Measurements from ENCODE around the gene ESR1.

ESR1 gene

DNA sequence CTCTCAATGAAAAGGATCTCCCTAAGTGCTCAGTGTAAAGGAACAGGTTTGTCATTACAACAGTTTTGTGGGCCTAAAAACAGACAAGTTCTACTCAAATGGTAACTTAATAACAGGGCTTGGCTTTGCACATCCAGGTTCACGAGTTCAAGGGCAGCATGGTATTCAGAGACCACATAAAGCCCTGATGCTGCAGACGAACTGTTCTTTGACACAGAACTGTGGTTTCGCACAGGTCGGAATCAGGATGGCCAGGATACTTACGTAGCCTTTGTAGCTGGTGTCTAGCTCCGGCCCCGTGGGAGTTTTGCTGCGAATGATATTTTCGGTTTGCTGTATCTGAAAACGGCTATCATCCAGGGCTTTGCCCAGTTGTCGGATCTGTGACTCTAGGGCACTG is 335.9 kb downstream of the ESR1 start:
- Histone ChIP-seq H3K36me3 (peaks cover 98% of the 10 kb centered on the region), H3K27me3 (no peaks in the 10 kb centered on the region), H3K9me3 (no peaks in the 10 kb centered on the region), H3K4me1 (ENCODE audit: control insufficient read depth in 1 of 2, insufficient read depth in 1 of 2, low read depth in 1 of 2, low read length in 1 of 2) (no peaks in the 10 kb centered on the region), H3K27ac (no peak overlapping the region), H3K4me3 (ENCODE audit: low read depth in 1 of 2, low read length in 1 of 2) (no peak overlapping the region)
- TF ChIP-seq, protein P1, sequence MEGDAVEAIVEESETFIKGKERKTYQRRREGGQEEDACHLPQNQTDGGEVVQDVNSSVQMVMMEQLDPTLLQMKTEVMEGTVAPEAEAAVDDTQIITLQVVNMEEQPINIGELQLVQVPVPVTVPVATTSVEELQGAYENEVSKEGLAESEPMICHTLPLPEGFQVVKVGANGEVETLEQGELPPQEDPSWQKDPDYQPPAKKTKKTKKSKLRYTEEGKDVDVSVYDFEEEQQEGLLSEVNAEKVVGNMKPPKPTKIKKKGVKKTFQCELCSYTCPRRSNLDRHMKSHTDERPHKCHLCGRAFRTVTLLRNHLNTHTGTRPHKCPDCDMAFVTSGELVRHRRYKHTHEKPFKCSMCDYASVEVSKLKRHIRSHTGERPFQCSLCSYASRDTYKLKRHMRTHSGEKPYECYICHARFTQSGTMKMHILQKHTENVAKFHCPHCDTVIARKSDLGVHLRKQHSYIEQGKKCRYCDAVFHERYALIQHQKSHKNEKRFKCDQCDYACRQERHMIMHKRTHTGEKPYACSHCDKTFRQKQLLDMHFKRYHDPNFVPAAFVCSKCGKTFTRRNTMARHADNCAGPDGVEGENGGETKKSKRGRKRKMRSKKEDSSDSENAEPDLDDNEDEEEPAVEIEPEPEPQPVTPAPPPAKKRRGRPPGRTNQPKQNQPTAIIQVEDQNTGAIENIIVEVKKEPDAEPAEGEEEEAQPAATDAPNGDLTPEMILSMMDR (IDR thresholded peaks at IDR 0.05): no peak

DNA sequence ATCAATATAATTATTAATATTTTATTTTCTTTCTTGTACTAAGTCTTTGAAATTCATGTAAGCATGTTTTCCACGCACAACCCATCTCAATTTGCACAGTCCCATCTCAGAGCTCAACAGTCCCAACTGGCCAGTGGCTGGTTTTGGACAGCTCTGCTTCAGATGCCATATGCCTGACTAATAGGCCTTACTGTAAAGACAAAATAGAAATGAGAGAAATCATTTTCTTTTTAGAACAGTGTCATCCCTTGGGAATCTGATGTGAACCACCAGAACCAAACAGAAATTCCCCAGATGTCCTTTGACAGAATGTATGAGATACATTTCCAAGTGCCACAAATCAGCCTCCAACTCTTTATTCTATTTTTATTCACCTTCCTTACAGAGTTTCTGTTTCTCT is 338.9 kb downstream of the ESR1 start:
- peaks cover 100% of the 10 kb centered on the region for H3K36me3 ChIP-seq
- H3K4me1 ChIP-seq (ENCODE audit: control insufficient read depth in 1 of 2, insufficient read depth in 1 of 2, low read depth in 1 of 2, low read length in 1 of 2): no peaks in the 10 kb centered on the region
- no peaks in the 10 kb centered on the region for H3K27me3 ChIP-seq
- H3K4me3 ChIP-seq (ENCODE audit: low read depth in 1 of 2, low read length in 1 of 2): no peak overlapping the region
- TF ChIP-seq, protein P1 (IDR thresholded peaks at IDR 0.05): no peak
- no peak overlapping the region for H3K27ac ChIP-seq
- no peaks in the 10 kb centered on the region for H3K9me3 ChIP-seq

DNA sequence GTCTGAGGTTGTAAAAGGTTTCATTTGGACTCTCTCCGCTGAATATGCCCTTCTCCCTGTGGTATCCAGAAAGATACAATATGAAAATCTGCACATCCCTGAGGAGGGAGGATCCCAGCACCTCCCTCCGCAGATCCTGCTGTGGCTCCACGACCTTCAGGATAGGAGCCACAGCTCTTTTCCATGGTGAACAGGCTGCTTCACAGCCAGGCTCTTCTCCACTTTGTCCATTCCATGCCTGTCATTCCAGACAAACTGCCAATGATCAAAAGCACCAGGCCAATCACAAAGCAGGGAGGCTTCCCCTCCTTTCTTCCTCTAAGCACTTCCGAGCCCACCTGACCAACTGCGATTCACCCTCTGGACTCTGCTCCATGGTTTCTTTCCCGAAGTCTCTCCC is 339.8 kb downstream of the ESR1 start:
- no peak overlapping the region for H3K27ac ChIP-seq
- H3K36me3 ChIP-seq: peaks cover 100% of the 10 kb centered on the region
- no peaks in the 10 kb centered on the region for H3K27me3 ChIP-seq
- TF ChIP-seq, protein P1 (IDR thresholded peaks at IDR 0.05): no peak
- H3K4me1 ChIP-seq (ENCODE audit: control insufficient read depth in 1 of 2, insufficient read depth in 1 of 2, low read depth in 1 of 2, low read length in 1 of 2): peaks cover 0 to 5% of the 10 kb centered on the region in 2 experiments
- H3K4me3 ChIP-seq (ENCODE audit: low read depth in 1 of 2, low read length in 1 of 2): no peak overlapping the region
- H3K9me3 ChIP-seq: no peaks in the 10 kb centered on the region

DNA sequence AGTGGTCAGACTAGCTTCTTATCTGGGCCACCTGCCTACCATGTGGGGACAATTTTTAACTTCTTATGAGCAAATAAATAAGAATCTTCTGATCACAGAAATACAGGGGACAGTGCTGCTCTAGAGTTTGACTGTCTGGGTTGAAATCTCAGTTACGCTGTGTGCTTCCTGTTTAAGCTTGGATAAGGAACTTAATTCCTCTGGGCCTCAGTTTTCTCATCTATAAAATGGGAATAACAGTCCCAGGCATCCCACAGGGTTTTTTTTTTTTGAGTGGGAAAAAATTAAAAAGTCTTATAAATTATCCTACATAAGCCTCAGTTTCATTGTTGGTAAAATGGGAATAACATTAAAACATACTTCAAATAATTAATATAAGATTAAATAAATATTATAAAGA is 340.9 kb downstream of the ESR1 start:
- H3K27ac ChIP-seq: no peak overlapping the region
- no peaks in the 10 kb centered on the region for H3K27me3 ChIP-seq
- no peaks in the 10 kb centered on the region for H3K9me3 ChIP-seq
- TF ChIP-seq, protein P1 (IDR thresholded peaks at IDR 0.05): no peak
- no peak overlapping the region for H3K4me3 ChIP-seq (ENCODE audit: low read depth in 1 of 2, low read length in 1 of 2)
- peaks cover 97% of the 10 kb centered on the region for H3K36me3 ChIP-seq
- peaks cover 0 to 5% of the 10 kb centered on the region in 2 experiments for H3K4me1 ChIP-seq (ENCODE audit: control insufficient read depth in 1 of 2, insufficient read depth in 1 of 2, low read depth in 1 of 2, low read length in 1 of 2)

DNA sequence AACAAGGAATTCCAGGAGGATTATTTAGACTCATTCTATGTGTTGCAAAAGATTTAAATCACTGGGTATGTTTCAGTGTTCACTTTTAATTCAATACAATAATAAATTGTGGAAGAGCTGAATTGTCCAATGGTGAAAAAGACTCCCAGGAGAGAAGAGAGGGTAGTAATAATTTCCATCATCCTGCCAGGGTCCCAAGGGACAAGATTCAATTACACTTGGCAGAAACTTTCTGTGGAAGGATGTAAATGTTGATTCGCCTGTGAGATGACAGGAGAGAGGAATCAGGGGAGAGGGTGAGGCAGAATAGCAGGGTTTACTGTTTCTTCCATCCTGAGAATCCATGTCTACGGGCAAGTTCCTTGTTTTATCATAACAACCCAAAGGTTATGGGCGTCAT is 342.7 kb downstream of the ESR1 start:
- peaks cover 97% of the 10 kb centered on the region for H3K36me3 ChIP-seq
- no peaks in the 10 kb centered on the region for H3K27me3 ChIP-seq
- no peak overlapping the region for H3K4me3 ChIP-seq (ENCODE audit: low read depth in 1 of 2, low read length in 1 of 2)
- H3K9me3 ChIP-seq: no peaks in the 10 kb centered on the region
- peaks cover 0 to 5% of the 10 kb centered on the region in 2 experiments for H3K4me1 ChIP-seq (ENCODE audit: control insufficient read depth in 1 of 2, insufficient read depth in 1 of 2, low read depth in 1 of 2, low read length in 1 of 2)
- H3K27ac ChIP-seq: no peak overlapping the region
- TF ChIP-seq, protein P1 (IDR thresholded peaks at IDR 0.05): no peak

DNA sequence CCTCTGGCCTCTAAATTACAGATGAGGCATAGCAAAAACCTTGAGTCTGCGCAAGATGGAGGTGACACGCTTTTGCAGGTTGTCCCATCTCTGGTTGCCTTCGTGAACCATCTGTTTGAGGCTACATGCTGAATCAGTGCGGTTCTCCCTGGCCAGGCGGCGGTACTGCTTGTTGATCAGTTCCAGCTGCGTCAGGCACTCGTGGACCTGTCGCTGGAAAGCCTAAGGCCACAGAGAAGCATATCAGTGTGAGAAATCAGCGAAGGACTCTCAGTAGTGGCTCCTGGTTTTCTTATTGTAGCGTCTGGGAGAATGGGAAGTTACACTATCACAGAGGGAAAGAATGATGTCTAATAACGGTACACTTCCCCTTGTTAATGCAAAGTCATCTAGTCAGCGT is 344.4 kb downstream of the ESR1 start:
- H3K27ac ChIP-seq: peak overlapping the region; percentile 59
- no peak overlapping the region for H3K4me3 ChIP-seq (ENCODE audit: low read depth in 1 of 2, low read length in 1 of 2)
- H3K36me3 ChIP-seq: peaks cover 96% of the 10 kb centered on the region
- H3K9me3 ChIP-seq: no peaks in the 10 kb centered on the region
- H3K4me1 ChIP-seq (ENCODE audit: control insufficient read depth in 1 of 2, insufficient read depth in 1 of 2, low read depth in 1 of 2, low read length in 1 of 2): peaks cover 0 to 5% of the 10 kb centered on the region in 2 experiments
- TF ChIP-seq, protein P1 (IDR thresholded peaks at IDR 0.05): no peak
- H3K27me3 ChIP-seq: no peaks in the 10 kb centered on the region
